H9 (cell line): ENCODE results near the gene TAF3. TPM values are rescaled to one million over a fixed set of nuclear protein-coding genes. Genes with fewer than 3 reads are reported as not detected.
A peak's percentile ranks its signal among the peaks of the same experiment; 100 is the strongest.

Experiments
- DNase-seq: peaks from one replicate; pipeline ENCODE4 v3.0.0-alpha.2; 2017
- H2AFZ ChIP-seq: one replicate; pipeline ENCODE4 v1.6.1; 2013; ENCODE audit warnings: mild to moderate bottlenecking, low read length, control low read depth, moderate library complexity
- H2AK5ac ChIP-seq: 2 replicates; pipeline ENCODE4 v1.6.1; 2013; ENCODE audit warnings: low read length, control low read depth, mixed read lengths; ENCODE audit not compliant: insufficient read length
- H2BK120ac ChIP-seq: one replicate; pipeline ENCODE4 v1.6.1; 2013; ENCODE audit warnings: low read depth, mild to moderate bottlenecking, low read length, control low read depth, inconsistent platforms; ENCODE audit not compliant: poor library complexity, severe bottlenecking
- H2BK12ac ChIP-seq: 2 replicates; pipeline ENCODE4 v1.6.1; 2013; ENCODE audit warnings: low read length, control low read depth, mixed read lengths, low read depth; ENCODE audit not compliant: insufficient read length
- H2BK15ac ChIP-seq: 2 replicates; pipeline ENCODE4 v1.6.1; 2013; ENCODE audit warnings: low read depth, low read length, control low read depth
- H2BK20ac ChIP-seq: one replicate; pipeline ENCODE4 v1.6.1; 2013; ENCODE audit warnings: low read depth, mild to moderate bottlenecking, low read length, control low read depth, inconsistent platforms; ENCODE audit not compliant: poor library complexity, severe bottlenecking
- H2BK5ac ChIP-seq: 2 replicates; pipeline ENCODE4 v1.6.1; 2013; ENCODE audit warnings: low read length, control low read depth, mixed read lengths; ENCODE audit not compliant: insufficient read length
- H3K14ac ChIP-seq: 2 replicates; pipeline ENCODE4 v1.6.1; 2013; ENCODE audit warnings: low read length, control low read depth; ENCODE audit not compliant: insufficient read depth
- H3K18ac ChIP-seq: 2 replicates; pipeline ENCODE4 v1.6.1; 2013; ENCODE audit warnings: low read depth, mild to moderate bottlenecking, mixed read lengths, low read length, control low read depth; ENCODE audit not compliant: insufficient read length
- H3K23ac ChIP-seq: 2 replicates; pipeline ENCODE4 v1.6.1; 2013; ENCODE audit warnings: low read length, control low read depth, mixed read lengths, low read depth; ENCODE audit not compliant: insufficient read length
- H3K23me2 ChIP-seq: 2 replicates; pipeline ENCODE4 v1.6.1; 2013; ENCODE audit warnings: low read depth, mild to moderate bottlenecking, mixed read lengths, low read length, control low read depth; ENCODE audit not compliant: insufficient read length, poor library complexity, severe bottlenecking
- H3K27ac ChIP-seq: 2 replicates; pipeline ENCODE4 v1.5.1; 2013; ENCODE audit warnings: low read length, control low read depth, mixed read lengths, low read depth; ENCODE audit not compliant: insufficient read length
- H3K27me3 ChIP-seq: 2 replicates; pipeline ENCODE4 v1.6.1; 2013; ENCODE audit warnings: low read length, control low read depth, inconsistent platforms; ENCODE audit not compliant: insufficient read depth
- H3K4ac ChIP-seq: 2 replicates; pipeline ENCODE4 v1.6.1; 2013; ENCODE audit warnings: low read depth, mild to moderate bottlenecking, control low read depth, inconsistent platforms, low read length, moderate library complexity
- H3K4me1 ChIP-seq: 2 replicates; pipeline ENCODE4 v1.6.1; 2013; ENCODE audit warnings: low read length, control low read depth, inconsistent platforms; ENCODE audit not compliant: insufficient read depth
- H3K4me2 ChIP-seq: 2 replicates; pipeline ENCODE4 v1.6.1; 2013; ENCODE audit warnings: low read length, control low read depth, mixed read lengths; ENCODE audit not compliant: insufficient read length, insufficient read depth
- H3K56ac ChIP-seq: 2 replicates; pipeline ENCODE4 v1.6.1; 2013; ENCODE audit warnings: low read depth, mild to moderate bottlenecking, mixed read lengths, low read length, control low read depth; ENCODE audit not compliant: insufficient read length
- H3K79me1 ChIP-seq: 2 replicates; pipeline ENCODE4 v1.6.1; 2013; ENCODE audit warnings: low read depth, mild to moderate bottlenecking, moderate library complexity, low read length, control low read depth, inconsistent platforms; ENCODE audit not compliant: insufficient read depth, poor library complexity, severe bottlenecking
- H3K79me2 ChIP-seq: 2 replicates; pipeline ENCODE4 v1.6.1; 2013; ENCODE audit warnings: low read length, control low read depth, inconsistent platforms; ENCODE audit not compliant: insufficient read depth
- H3K9ac ChIP-seq: 2 replicates; pipeline ENCODE4 v1.6.1; 2013; ENCODE audit warnings: low read length, control low read depth, mixed read lengths; ENCODE audit not compliant: insufficient read length; ENCODE audit errors: extremely low read depth
- H3K9me3 ChIP-seq: one replicate; pipeline ENCODE4 v1.6.1; 2013; ENCODE audit warnings: low read depth, low read length, inconsistent platforms; ENCODE audit not compliant: control insufficient read depth
- H3T11ph ChIP-seq: one replicate; pipeline ENCODE4 v1.6.1; 2013; ENCODE audit warnings: mild to moderate bottlenecking, low read length, control low read depth, inconsistent platforms
- H4K20me1 ChIP-seq: one replicate; pipeline ENCODE4 v1.6.1; 2013; ENCODE audit not compliant: control insufficient read depth, insufficient read length, insufficient read depth
- H4K5ac ChIP-seq: 2 replicates; pipeline ENCODE4 v1.6.1; 2013; ENCODE audit warnings: low read depth, mild to moderate bottlenecking, mixed read lengths, low read length, control low read depth; ENCODE audit not compliant: insufficient read length
- H4K8ac ChIP-seq: replicated peaks from 2 replicates; pipeline ENCODE4 v1.6.1; 2013; ENCODE audit warnings: low read length, control low read depth, mixed read lengths, low read depth; ENCODE audit not compliant: insufficient read length
- H4K91ac ChIP-seq: 2 replicates; pipeline ENCODE4 v1.6.1; 2013; ENCODE audit warnings: low read depth, mild to moderate bottlenecking, moderate library complexity, mixed read lengths, low read length, control low read depth; ENCODE audit not compliant: insufficient read length
- H3K27ac Mint-ChIP-seq, 3 experiments: 2 replicates in 2 of 3; 3 replicates in 1 of 3; pipeline ENCODE4 v1.8.0; 2020 to 2021; ENCODE audit warnings: mixed read lengths in 3 of 3, mild to moderate bottlenecking in 1 of 3, moderate library complexity in 1 of 3
- H3K27me3 Mint-ChIP-seq: 2 replicates; pipeline ENCODE4 v1.8.0; 2021; ENCODE audit warnings: low read depth, mild to moderate bottlenecking, moderate library complexity, mixed read lengths
- H3K36me3 Mint-ChIP-seq, 3 experiments: 2 replicates in 2 of 3; 3 replicates in 1 of 3; pipeline ENCODE4 v1.8.0; 2020 to 2021; ENCODE audit warnings: low read depth in 3 of 3, mixed read lengths in 3 of 3; ENCODE audit not compliant: insufficient read depth in 1 of 3
- H3K4me1 Mint-ChIP-seq, 2 experiments: 2 replicates each; pipeline ENCODE4 v1.8.0; 2020; ENCODE audit warnings: mixed read lengths in 2 of 2
- H3K4me3 Mint-ChIP-seq, 2 experiments: 2 replicates in 1 of 2; 3 replicates in 1 of 2; pipeline ENCODE4 v1.8.0; 2020 to 2021; ENCODE audit warnings: mild to moderate bottlenecking in 2 of 2, mixed read lengths in 2 of 2, moderate library complexity in 1 of 2
- H3K9me3 Mint-ChIP-seq, 2 experiments: 2 replicates in 1 of 2; 3 replicates in 1 of 2; pipeline ENCODE4 v1.8.0; 2020; ENCODE audit warnings: mild to moderate bottlenecking in 2 of 2, mixed read lengths in 2 of 2, moderate library complexity in 1 of 2
- WGBS: extraction: QIAGEN DNeasy Blood & Tissue Kit; methylation state at CpG from one replicate; pipeline ENCODE4 v1.1.7; 2013; ENCODE audit warnings: missing lambda C conversion rate, low lambda C conversion rate, mixed read lengths; ENCODE audit not compliant: insufficient read length; ENCODE audit errors: extremely low coverage; 5-methylcytosine and 5-hydroxymethylcytosine counted together
- total RNA-seq: library from RNA; stranded (reverse); gene quantifications from 2 replicates; pipeline ENCODE4 v1.2.1, GENCODE V29; 2021
- TF ChIP-seq, protein P1 (sequence below): fragments of 200-600 bp; sonication (generic); conservative IDR thresholded peaks from 3 replicates; pipeline ENCODE4 v1.8.0; 2021; ENCODE audit warnings: antibody characterized with exemption, mild to moderate bottlenecking

Gene TAF3
- total RNA-seq, 1 experiment from 2014 or later, result 10.2 TPM

DNA sequence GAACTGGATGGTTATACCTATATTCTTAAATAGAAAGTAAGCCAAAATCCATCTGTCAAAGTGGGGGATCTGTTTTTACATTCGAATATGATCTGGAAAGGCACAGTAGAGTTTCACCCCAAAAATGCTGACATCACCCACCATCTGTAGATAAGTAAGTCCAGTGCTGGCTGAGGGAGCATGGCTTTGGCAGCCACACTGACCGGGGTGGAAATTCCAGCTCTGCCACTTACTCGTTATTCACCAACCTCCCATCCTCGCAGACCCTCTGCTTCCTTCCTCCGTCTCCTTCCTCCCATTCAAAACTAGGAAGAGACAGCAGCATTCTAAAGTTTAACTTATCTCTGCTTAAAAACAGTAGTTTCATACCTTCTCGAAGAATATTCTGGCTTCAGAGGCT is 151.3 kb downstream of the TAF3 start:
- 0 out of 4 replicates have a peak, but pooled peaks cover 0 to 2% of the 10 kb centered on the region in 2 experiments for H3K4me1 Mint-ChIP-seq
- Histone ChIP-seq H4K8ac (no peak overlapping the region), H3K23ac (no peak overlapping the region), H2BK5ac (no peak overlapping the region), H3K9ac (no peak overlapping the region), H3K23me2 (no peaks in the 10 kb centered on the region), H3K27me3 (no peaks in the 10 kb centered on the region), H4K91ac (no peak overlapping the region), H2BK12ac (no peak overlapping the region), H3K27ac (no peak overlapping the region), H2BK15ac (no peak overlapping the region), H3K4me1 (no peaks in the 10 kb centered on the region), H3K4me2 (no peak overlapping the region), H4K5ac (no peak overlapping the region), H3K18ac (no peak overlapping the region), H3K79me2 (no peaks in the 10 kb centered on the region), H2BK120ac (no peak overlapping the region), H3T11ph (no peak overlapping the region), H3K56ac (no peak overlapping the region), H2AK5ac (no peak overlapping the region), H3K79me1 (no peaks in the 10 kb centered on the region), H4K20me1 (no peaks in the 10 kb centered on the region), H3K4ac (no peak overlapping the region), H3K14ac (no peak overlapping the region), H3K9me3 (no peaks in the 10 kb centered on the region), H2AFZ (no peak overlapping the region), H2BK20ac (no peak overlapping the region)
- H3K27ac Mint-ChIP-seq, result peak overlapping the region in 1 of 3 experiments; percentile 62; a peak in 1 of 7 replicates
- DNase-seq, result no peak
- peaks cover 0 to 9% (median 7%) of the 10 kb centered on the region in 3 experiments; a peak in 5 of 7 replicates for H3K36me3 Mint-ChIP-seq
- no peaks in the 10 kb centered on the region for H3K9me3 Mint-ChIP-seq
- TF ChIP-seq, protein P1, sequence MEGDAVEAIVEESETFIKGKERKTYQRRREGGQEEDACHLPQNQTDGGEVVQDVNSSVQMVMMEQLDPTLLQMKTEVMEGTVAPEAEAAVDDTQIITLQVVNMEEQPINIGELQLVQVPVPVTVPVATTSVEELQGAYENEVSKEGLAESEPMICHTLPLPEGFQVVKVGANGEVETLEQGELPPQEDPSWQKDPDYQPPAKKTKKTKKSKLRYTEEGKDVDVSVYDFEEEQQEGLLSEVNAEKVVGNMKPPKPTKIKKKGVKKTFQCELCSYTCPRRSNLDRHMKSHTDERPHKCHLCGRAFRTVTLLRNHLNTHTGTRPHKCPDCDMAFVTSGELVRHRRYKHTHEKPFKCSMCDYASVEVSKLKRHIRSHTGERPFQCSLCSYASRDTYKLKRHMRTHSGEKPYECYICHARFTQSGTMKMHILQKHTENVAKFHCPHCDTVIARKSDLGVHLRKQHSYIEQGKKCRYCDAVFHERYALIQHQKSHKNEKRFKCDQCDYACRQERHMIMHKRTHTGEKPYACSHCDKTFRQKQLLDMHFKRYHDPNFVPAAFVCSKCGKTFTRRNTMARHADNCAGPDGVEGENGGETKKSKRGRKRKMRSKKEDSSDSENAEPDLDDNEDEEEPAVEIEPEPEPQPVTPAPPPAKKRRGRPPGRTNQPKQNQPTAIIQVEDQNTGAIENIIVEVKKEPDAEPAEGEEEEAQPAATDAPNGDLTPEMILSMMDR, result no peak
- WGBS, result no CpG with 5 or more reads among the region's 6 CpGs
- H3K27me3 Mint-ChIP-seq, result no peaks in the 10 kb centered on the region; the same call in 1 of the 2 replicates
- no peak overlapping the region for H3K4me3 Mint-ChIP-seq
